CD4-positive, alpha-beta T cell (primary cell): ENCODE results near the gene MRAS. TPM values are rescaled to one million over a fixed set of nuclear protein-coding genes. Genes with fewer than 3 reads are reported as not detected.

Experiments used
- ATAC-seq: fragments of 200-7000 bp; cut with Tn5 transposase; one replicate; pipeline ENCODE4 v1.10.0; 2022; ENCODE audit warnings: mild to moderate bottlenecking; ENCODE audit not compliant: poor library complexity
- CTCF ChIA-PET: fragments of 350-600 bp; sonication (Branson Sonifier 250); formaldehyde crosslinking; loops from one replicate; lab custom pipeline; 2021; ENCODE audit warnings: antibody characterized with exemption, inconsistent platforms; lab: Charles Lee
- POLR2A ChIA-PET: fragments of 350-600 bp; sonication (Branson Sonifier 250); formaldehyde crosslinking; loops from one replicate; lab custom pipeline; 2021; ENCODE audit warnings: antibody characterized with exemption, inconsistent platforms; lab: Charles Lee
- DNase-seq, 14 experiments: peaks; one replicate each; pipeline ENCODE4 v3.0.0-alpha.2; 2013 to 2020; ENCODE audit warnings: mixed read lengths in 2 of 14
- H3K27ac ChIP-seq, 2 donors: one replicate each; pipeline versions ENCODE4 v1.5.1 to v1.7.0; 2013; ENCODE audit warnings: low read length in 2 of 2, low read depth in 1 of 2, mild to moderate bottlenecking in 1 of 2
- H3K27me3 ChIP-seq, 2 experiments: 1 replicate in 1 of 2; 2 replicates in 1 of 2; pipeline versions ENCODE4 v1.6.1 to v1.7.0; 2013; ENCODE audit warnings: low read length in 2 of 2, control low read depth in 1 of 2, mild to moderate bottlenecking in 1 of 2, moderate library complexity in 1 of 2; ENCODE audit not compliant: insufficient read depth in 2 of 2, control insufficient read depth in 1 of 2
- H3K36me3 ChIP-seq: one replicate; pipeline ENCODE4 v1.6.1; 2013; ENCODE audit warnings: low read length, control low read depth; ENCODE audit not compliant: insufficient read depth
- H3K4me1 ChIP-seq: one replicate; pipeline ENCODE4 v1.6.1; 2013; ENCODE audit warnings: low read length, control low read depth; ENCODE audit not compliant: insufficient read depth
- H3K4me3 ChIP-seq: one replicate; pipeline ENCODE4 v1.5.1; 2013; ENCODE audit warnings: mild to moderate bottlenecking, low read length, moderate library complexity
- H3K9me3 ChIP-seq, 2 experiments: 1 replicate in 1 of 2; 2 replicates in 1 of 2; pipeline versions ENCODE4 v1.6.1 to v1.7.0; 2013; ENCODE audit warnings: low read length in 2 of 2, mild to moderate bottlenecking in 2 of 2, control low read depth in 1 of 2, moderate library complexity in 1 of 2; ENCODE audit not compliant: control insufficient read depth in 1 of 2, insufficient read depth in 1 of 2
- H3K27ac Mint-ChIP-seq: one replicate; pipeline ENCODE4 v1.8.0; 2020; ENCODE audit warnings: mixed read lengths
- H3K27me3 Mint-ChIP-seq: one replicate; pipeline ENCODE4 v1.8.0; 2021; ENCODE audit warnings: mixed read lengths
- H3K36me3 Mint-ChIP-seq: one replicate; pipeline ENCODE4 v1.8.0; 2021; ENCODE audit warnings: low read depth, mixed read lengths
- H3K4me1 Mint-ChIP-seq: one replicate; pipeline ENCODE4 v1.8.0; 2021; ENCODE audit warnings: low read depth, mixed read lengths
- H3K4me3 Mint-ChIP-seq: one replicate; pipeline ENCODE4 v1.8.0; 2020; ENCODE audit warnings: mild to moderate bottlenecking, mixed read lengths
- H3K9me3 Mint-ChIP-seq: one replicate; pipeline ENCODE4 v1.8.0; 2020; ENCODE audit warnings: mixed read lengths
- intact Hi-C, 2 experiments: fragments of 100-400 bp; cut with DNase I in 1 of 2; cut with micrococcal nuclease in 1 of 2; formaldehyde crosslinking; loops; one replicate each; pipeline versions ENCODE4 v1.15.1 to v1.9.0; 2023 to 2025; cut with DNase I, micrococcal nuclease
- total RNA-seq, 174 experiments: library from RNA in 2 of 174; stranded (reverse) in 2 of 174; gene quantifications; one replicate each; pipeline ENCODE4 v1.2.3 and lab custom pipeline; 2021 to 2026
- TF ChIP-seq, protein P1 (sequence below): fragments of 200-600 bp; IDR thresholded peaks from one replicate; pipeline ENCODE4 v1.8.0; 2022; ENCODE audit warnings: antibody characterized with exemption, mild to moderate bottlenecking

The MRAS gene
- total RNA-seq, 2 experiments from 2014 or later = 0.45 to 0.47 TPM

DNA sequence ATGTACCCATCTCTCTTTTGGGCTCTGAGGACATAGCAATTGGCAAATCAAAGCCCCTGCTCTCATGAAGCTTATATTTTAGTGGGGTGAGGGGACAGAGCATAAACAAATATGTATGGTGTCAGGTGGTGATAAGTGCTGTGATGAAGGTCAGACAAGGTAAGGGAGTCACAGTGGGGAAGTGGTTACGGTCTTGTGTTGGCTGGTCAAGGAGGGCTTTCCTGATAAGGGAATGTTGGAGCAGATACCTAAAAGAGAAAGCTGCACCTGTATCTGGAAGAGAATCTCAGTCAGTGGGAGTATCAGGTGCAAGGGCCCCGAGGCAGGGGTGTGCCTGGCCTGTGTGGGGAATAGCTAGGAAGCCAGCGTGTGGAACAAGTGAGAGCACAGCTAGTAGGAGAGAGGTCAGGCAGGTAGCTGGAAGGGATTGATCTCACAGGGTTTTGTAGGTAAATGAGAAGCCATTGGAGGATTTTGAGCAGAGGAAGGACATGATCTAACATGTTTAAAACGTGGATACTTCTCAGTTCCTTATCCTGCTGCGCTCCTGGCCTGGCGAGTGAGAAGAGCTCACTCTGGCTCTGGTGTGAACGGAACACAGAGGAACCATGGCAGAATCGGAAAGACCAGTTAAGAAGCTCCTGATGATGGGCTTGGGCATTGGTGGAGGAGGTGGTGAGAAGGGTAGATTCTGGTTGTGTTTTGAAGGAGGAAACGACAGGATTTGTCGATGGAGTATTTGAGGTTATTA, 35.5 kb downstream of the MRAS start:
- H3K4me3 Mint-ChIP-seq = no peak overlapping the region
- H3K27ac Mint-ChIP-seq = no peak overlapping the region
- POLR2A ChIA-PET = no interaction called here
- peaks cover 0 to 6% of the 10 kb centered on the region in 2 experiments for H3K27me3 ChIP-seq
- H3K36me3 ChIP-seq = no peaks in the 10 kb centered on the region
- intact Hi-C loops = no loop called here
- H3K27me3 Mint-ChIP-seq = peaks cover 13% of the 10 kb centered on the region
- no peak overlapping the region for H3K27ac ChIP-seq
- CTCF ChIA-PET = no interaction called here
- no peaks in the 10 kb centered on the region for H3K4me1 Mint-ChIP-seq
- TF ChIP-seq, protein P1, sequence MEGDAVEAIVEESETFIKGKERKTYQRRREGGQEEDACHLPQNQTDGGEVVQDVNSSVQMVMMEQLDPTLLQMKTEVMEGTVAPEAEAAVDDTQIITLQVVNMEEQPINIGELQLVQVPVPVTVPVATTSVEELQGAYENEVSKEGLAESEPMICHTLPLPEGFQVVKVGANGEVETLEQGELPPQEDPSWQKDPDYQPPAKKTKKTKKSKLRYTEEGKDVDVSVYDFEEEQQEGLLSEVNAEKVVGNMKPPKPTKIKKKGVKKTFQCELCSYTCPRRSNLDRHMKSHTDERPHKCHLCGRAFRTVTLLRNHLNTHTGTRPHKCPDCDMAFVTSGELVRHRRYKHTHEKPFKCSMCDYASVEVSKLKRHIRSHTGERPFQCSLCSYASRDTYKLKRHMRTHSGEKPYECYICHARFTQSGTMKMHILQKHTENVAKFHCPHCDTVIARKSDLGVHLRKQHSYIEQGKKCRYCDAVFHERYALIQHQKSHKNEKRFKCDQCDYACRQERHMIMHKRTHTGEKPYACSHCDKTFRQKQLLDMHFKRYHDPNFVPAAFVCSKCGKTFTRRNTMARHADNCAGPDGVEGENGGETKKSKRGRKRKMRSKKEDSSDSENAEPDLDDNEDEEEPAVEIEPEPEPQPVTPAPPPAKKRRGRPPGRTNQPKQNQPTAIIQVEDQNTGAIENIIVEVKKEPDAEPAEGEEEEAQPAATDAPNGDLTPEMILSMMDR = no peak
- ATAC-seq (no peak), DNase-seq (no peak)
- no peaks in the 10 kb centered on the region for H3K9me3 Mint-ChIP-seq
- no peak overlapping the region for H3K4me3 ChIP-seq
- H3K36me3 Mint-ChIP-seq = no peaks in the 10 kb centered on the region
- H3K4me1 ChIP-seq = no peaks in the 10 kb centered on the region
- H3K9me3 ChIP-seq = no peaks in the 10 kb centered on the region

DNA sequence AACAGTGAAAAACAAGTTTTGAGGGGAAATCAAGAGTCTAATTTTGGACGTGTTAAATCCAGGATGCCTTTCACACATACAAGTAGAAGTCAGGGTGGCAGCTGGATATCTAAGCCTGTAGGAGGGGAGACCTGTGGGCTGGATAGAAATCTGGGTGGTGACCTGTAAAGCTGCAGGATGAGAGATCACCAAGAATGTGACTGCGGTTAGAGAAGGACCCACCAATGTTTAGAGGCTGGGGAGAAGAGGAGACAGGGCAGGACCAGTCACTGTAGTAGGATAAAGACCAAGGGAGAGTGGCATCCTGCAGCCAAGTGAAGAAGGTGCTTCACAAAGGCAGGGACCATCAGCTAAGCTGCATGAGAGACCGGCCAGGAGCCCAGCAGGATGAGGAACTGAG, 36.2 kb downstream of the MRAS start:
- H3K4me1 ChIP-seq = no peaks in the 10 kb centered on the region
- POLR2A ChIA-PET = no interaction called here
- Mint-ChIP-seq H3K27ac (no peak overlapping the region), H3K4me3 (no peak overlapping the region), H3K9me3 (no peaks in the 10 kb centered on the region), H3K36me3 (no peaks in the 10 kb centered on the region), H3K27me3 (peaks cover 13% of the 10 kb centered on the region), H3K4me1 (no peaks in the 10 kb centered on the region)
- CTCF ChIA-PET = no interaction called here
- intact Hi-C loops = no loop called here
- DNase-seq (no peak), ATAC-seq (no peak)
- H3K4me3 ChIP-seq = no peak overlapping the region
- no peaks in the 10 kb centered on the region for H3K9me3 ChIP-seq
- no peaks in the 10 kb centered on the region for H3K36me3 ChIP-seq
- TF ChIP-seq, protein P1 = no peak
- H3K27ac ChIP-seq = no peak overlapping the region
- peaks cover 0 to 6% of the 10 kb centered on the region in 2 experiments for H3K27me3 ChIP-seq

DNA sequence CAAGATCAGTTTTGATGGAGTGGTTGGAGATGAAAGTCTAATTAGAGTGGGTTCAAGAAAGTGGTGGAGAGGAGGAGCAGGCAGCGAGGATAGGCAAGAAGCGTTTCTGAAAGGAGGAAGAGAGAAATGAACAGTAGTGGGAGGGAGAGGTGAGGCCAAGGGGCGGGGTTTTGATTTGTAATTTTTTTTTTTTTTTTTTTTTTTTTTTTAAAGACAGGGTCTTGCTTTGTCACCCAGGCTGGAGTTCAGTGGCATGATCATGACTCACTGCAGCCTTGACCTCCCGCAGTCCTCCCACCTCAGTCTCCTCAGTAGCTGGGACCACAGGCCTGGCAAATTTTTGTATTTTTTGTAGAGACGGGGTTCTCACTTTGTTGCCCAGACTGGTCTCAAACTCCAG, 36.6 kb downstream of the MRAS start:
- intact Hi-C loops = no loop called here
- CTCF ChIA-PET = no interaction called here
- peaks cover 13% of the 10 kb centered on the region for H3K27me3 Mint-ChIP-seq

More for the DNA sequence above, 36.6 kb downstream of the MRAS start:
- Histone ChIP-seq H3K4me1 (no peaks in the 10 kb centered on the region), H3K27ac (no peak overlapping the region), H3K4me3 (no peak overlapping the region), H3K27me3 (peaks cover 0 to 6% of the 10 kb centered on the region in 2 experiments), H3K36me3 (no peaks in the 10 kb centered on the region), H3K9me3 (no peaks in the 10 kb centered on the region)
- H3K4me3 Mint-ChIP-seq = no peak overlapping the region
- H3K4me1 Mint-ChIP-seq = no peaks in the 10 kb centered on the region
- no peaks in the 10 kb centered on the region for H3K36me3 Mint-ChIP-seq
- POLR2A ChIA-PET = no interaction called here
- H3K9me3 Mint-ChIP-seq = no peaks in the 10 kb centered on the region
- TF ChIP-seq, protein P1 = no peak
- ATAC-seq = no peak
- no peak overlapping the region for H3K27ac Mint-ChIP-seq
- no peak for DNase-seq
